NCI-H2081 treated with DMSO at 0.1 percent for 48 hours (cell line): Measurements from ENCODE around the gene OR5D18.
"Not testable (repeated sequence)": the region's sequence is repeated elsewhere in the genome, so short reads cannot be mapped to it uniquely, and the experiment has no call there.

Experiments
- DNase-seq: peaks from one replicate; lab custom pipeline; 2025; lab: John Stamatoyannopoulos, UW

The OR5D18 gene

GRCh38 chr11:55819330-55819729 lies at the start of gene OR5D18:
Gene OR5D18 (plus strand): TSS chr11:55819630. CDS start chr11:55819630, 0 bp downstream.
- DNase-seq, result no peak

GRCh38 chr11:55773138-55773537 lies 46.3 kb upstream of the OR5D18 start, which contains the start of gene OR5D13:
Gene OR5D13 (plus strand): TSS chr11:55773438. CDS start chr11:55773438, 0 bp downstream.
- no peak for DNase-seq

- DNase-seq, result no peak
Measured at GRCh38 chr11:55791606-55792005, 27.8 kb upstream of the OR5D18 start.

- DNase-seq, result no peak
Measured at GRCh38 chr11:55793321-55793720, 26.1 kb upstream of the OR5D18 start.

DNA sequence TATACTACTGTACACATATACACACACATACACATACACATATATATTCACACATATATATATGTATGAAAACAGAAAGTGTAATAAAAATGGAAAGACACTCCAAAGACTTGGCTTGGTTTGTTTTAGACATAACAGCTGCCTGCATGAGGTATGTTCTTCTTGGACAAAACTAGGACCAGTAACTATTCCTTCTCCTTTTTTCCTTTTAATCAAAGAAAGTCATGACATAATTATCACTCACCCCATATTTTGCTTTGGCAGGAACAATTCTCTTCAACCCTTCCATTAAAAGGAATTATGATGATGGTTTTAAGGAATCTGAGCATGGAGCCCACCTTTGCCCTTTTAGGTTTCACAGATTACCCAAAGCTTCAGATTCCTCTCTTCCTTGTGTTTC lies 24.2 kb upstream of the OR5D18 start, which contains the start of gene OR5D14:
OR5D14 (plus strand) TSS at position 301 of the 400 bp plus-strand sequence; CDS start at position 301, 0 bp downstream.
- DNase-seq, result no peak

DNA sequence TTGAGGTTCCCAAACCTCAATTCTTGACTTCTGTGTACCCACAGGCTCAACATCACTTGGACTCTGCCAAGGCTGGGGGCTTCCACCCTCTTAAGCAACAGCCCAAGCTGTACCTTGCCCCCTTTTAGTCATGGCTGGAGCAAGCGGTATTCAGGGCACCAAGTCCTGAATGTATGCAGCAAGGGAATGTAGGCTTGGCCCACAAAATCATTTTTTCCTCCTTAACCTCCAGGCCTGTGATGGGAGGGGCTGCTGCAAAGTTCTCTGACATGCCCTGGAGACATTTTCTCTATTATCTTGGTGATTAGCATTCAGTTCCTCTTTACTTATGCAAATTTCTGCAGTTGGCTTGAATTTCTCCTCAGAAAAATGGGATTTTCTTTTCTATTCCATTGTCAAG lies 13.2 kb upstream of the OR5D18 start:
- DNase-seq, result no peak

DNA sequence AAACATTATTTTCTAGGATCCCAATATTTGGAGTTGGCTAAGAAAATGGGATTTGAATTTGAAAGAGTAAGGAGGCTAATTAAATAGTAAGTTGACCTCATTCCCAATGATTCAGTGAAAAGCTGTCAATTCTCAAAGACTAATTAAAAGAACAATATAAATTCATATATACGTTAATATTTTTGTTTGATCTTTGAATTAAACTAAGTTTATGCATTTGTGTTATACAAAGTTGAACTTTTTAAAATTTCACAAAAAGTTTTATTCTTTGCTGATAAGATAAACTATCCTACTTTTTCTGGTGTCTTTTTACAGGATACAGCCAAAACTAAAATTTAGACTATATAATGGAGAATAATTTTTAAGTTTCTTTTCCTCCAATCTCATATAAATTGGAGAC lies 8.4 kb upstream of the OR5D18 start, which contains the start of gene OR5L1:
OR5L1 (plus strand) TSS at position 301 of the 400 bp plus-strand sequence. CDS start 100 bp downstream, outside the sequence.
- no peak for DNase-seq

- no peak for DNase-seq
Measured at GRCh38 chr11:55826919-55827318, 7.5 kb downstream of the OR5D18 start, which contains the start of gene OR5L2. Gene OR5L2 (plus strand): TSS chr11:55827219. CDS start chr11:55827219, 0 bp downstream.

DNA sequence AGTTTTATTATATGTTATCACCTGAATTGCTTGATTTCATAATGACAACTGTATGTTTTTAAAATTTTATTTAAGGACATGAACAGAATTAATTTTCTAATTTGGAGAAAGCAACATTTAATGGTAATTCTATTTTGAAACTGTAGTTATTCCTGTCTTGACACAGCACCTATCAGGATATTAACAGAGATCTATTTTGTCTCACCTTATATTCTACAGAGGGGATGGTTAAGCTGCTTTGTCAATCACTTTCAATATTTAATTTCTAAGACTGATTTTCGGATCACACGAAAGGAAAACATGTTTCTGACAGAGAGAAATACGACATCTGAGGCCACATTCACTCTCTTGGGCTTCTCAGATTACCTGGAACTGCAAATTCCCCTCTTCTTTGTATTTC lies 19.0 kb downstream of the OR5D18 start, which contains the start of gene OR5D16:
OR5D16 (plus strand) TSS at position 301 of the 400 bp plus-strand sequence; CDS start at position 301, 0 bp downstream.
- DNase-seq, result no peak

- no peak for DNase-seq
Measured at GRCh38 chr11:55847453-55847852, 28.0 kb downstream of the OR5D18 start.

DNA sequence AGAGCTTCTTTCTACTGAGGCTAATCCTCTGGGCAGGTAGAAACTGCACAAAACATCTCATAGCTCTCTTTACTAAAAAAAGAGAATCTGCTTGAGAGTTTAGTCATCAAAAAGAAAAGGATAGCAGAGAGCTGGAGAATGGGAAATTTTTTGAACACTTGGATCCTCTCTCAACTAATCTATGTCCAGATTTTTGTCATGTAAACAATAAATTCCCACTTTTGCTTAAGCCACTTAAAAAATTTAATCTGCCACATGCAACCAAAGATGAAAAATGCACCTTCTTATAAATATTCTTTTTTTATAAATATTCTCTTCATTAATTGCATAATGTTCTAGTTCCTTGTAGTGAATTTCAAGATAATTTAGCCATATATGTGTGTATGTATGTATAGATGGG lies 29.6 kb downstream of the OR5D18 start:
- no peak for DNase-seq

- DNase-seq, result no peak
Measured at GRCh38 chr11:55852141-55852540, 32.7 kb downstream of the OR5D18 start.

DNA sequence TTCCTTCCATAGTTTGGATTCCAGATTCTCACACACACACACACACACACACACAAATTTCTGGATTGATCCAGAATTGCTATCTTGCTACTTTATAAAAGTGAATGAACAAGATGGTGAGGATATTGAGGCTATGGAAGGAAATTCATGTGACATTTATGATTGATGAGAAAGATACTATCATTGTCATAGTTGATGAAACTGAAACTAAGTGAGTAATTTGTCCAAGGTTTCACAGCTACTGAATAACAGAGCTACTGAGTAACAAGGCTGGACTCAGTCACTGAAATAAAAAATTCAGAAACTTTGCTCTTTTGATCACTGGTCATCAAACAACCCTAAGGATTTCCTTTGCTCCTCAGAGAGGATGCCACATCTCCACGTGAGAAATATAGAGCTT lies 35.3 kb downstream of the OR5D18 start:
- DNase-seq, result no peak

GRCh38 chr11:55867354-55867753 lies 47.9 kb downstream of the OR5D18 start:
- not testable (repeated sequence) for DNase-seq
